Mucosa of gallbladder (tissue), 1 donor: ENCODE results near the gene GPR107. TPM values are rescaled to one million over a fixed set of nuclear protein-coding genes. Genes with fewer than 3 reads are reported as not detected.

Experiments
- DNase-seq: peaks from one replicate; pipeline ENCODE4 v3.0.0-alpha.2; 2020; ENCODE audit warnings: low spot score
- total RNA-seq: library from RNA; stranded (reverse); gene quantifications from one replicate; pipeline ENCODE4 v1.2.1, GENCODE V29; 2021
- donor health status: DM: no; HTN: no; CAD: no.

The GPR107 gene
- total RNA-seq, 1 donor from 2014 or later, result 39.6 TPM

- no peak for DNase-seq
These were observed 106.4 kb downstream of the GPR107 start for GRCh38 chr9:130159915-130160670.

- no peak for DNase-seq
These were observed 107.3 kb downstream of the GPR107 start for GRCh38 chr9:130160862-130161470.

DNA sequence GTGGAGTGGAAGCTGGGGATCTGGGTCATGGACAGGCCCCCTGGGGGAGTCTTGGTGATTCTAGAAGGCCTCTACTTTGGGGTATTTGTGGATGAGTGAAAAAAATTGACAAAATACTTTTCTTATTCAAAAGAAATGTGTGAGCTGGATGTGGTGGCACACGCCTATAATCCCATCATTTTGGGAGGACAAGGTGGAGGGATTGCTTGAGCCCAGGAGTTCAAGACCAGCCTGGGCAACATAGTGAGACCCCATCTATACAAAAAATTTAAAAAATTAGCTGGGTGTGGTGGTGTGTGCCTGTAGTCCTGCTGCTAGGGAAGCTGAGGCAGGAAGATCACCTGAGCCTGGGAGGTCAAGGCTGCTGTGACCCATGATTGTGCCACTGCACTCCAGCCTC, 111.9 kb downstream of the GPR107 start:
- DNase-seq, result no peak

DNA sequence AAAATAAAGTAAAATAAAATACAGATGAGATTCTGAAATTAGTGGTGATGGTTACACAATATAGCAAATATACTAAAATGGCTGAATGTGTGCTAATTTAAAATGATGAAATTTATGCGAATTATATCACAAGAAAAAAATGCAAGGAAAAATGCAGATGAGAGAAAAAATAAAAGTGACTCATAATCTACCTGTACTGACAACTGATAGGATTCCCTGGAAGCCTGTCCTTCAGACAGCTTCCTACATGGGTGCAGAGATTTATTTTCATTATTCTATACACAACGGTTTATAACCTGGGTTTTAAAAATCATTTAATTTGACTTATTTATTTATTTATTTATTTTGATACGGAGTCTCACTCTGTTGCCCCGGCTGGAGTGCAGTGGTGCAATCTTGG, 112.7 kb downstream of the GPR107 start:
- no peak for DNase-seq

- DNase-seq, result no peak
These were observed 114.2 kb downstream of the GPR107 start for GRCh38 chr9:130167927-130168326.

- DNase-seq, result no peak
These were observed 117.8 kb downstream of the GPR107 start for GRCh38 chr9:130171226-130172148.

- DNase-seq, result peak; percentile 78
These were observed 118.6 kb downstream of the GPR107 start, which contains the start of gene NCS1 for GRCh38 chr9:130172161-130172857. Gene NCS1, plus strand, starts transcription at chr9:130172404. Its CDS starts 260 bp downstream, at chr9:130172664.

- DNase-seq, result no peak
These were observed 119.4 kb downstream of the GPR107 start for GRCh38 chr9:130172858-130173665.

DNA sequence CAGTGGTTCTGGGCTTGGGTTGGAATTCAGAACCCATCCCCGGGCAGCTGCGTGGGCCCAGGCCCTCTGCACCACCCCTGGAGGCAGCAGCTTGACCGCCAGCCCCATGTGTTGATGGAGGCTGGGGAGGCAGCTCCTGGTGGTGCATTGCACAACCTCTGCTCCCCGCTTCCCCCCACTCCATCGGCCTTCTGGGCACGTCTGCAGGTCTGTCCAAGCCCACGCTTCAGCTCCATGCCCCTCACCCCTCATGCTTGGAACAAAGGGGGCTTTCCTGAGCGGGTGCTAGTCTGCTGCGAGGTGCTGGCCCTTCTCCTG, 119.9 kb downstream of the GPR107 start:
- no peak for DNase-seq

DNA sequence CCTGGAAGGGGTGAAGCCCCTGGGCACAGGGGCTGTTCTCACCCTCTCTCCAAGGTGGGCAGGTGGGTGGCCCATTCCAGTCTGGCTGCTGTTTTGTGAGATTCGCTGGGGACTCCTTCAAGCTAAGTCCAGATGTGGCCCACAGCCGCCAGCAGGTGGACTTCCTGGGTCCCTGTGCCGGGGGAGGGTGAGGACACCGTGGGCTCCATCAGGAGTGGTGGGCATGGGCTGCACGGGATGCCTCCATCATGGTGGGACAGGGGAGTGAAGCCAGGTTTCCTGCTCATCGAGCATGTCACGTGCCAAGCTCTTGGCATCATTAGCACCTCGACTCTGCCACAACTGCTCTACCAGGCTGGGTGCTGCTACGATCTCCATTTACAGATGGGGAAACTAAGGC, 120.3 kb downstream of the GPR107 start:
- DNase-seq, result no peak

- DNase-seq, result peak; percentile 39
These were observed 121.2 kb downstream of the GPR107 start for GRCh38 chr9:130174920-130175321.

- no peak for DNase-seq
These were observed 121.6 kb downstream of the GPR107 start for GRCh38 chr9:130175355-130175754.

DNA sequence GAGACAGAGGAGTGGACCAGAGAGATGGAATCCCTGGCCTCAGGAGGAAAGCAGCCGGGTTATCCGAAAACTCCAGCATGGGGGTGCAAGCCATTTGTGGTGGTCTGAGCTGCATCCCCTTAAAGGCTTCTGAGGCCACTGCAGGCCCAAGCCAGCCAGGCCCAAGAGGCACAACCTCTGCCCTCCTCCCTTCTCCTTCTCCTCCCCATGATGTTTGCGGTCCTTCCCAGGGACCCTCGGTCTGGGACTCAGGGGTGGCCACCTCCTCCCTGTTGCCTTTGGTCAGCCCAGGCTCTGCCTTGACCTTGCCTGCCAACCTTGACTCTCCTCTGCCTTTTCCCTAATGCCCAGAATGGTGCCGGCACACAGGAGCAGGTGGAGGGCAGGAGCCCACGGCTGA, 123.1 kb downstream of the GPR107 start:
- no peak for DNase-seq

DNA sequence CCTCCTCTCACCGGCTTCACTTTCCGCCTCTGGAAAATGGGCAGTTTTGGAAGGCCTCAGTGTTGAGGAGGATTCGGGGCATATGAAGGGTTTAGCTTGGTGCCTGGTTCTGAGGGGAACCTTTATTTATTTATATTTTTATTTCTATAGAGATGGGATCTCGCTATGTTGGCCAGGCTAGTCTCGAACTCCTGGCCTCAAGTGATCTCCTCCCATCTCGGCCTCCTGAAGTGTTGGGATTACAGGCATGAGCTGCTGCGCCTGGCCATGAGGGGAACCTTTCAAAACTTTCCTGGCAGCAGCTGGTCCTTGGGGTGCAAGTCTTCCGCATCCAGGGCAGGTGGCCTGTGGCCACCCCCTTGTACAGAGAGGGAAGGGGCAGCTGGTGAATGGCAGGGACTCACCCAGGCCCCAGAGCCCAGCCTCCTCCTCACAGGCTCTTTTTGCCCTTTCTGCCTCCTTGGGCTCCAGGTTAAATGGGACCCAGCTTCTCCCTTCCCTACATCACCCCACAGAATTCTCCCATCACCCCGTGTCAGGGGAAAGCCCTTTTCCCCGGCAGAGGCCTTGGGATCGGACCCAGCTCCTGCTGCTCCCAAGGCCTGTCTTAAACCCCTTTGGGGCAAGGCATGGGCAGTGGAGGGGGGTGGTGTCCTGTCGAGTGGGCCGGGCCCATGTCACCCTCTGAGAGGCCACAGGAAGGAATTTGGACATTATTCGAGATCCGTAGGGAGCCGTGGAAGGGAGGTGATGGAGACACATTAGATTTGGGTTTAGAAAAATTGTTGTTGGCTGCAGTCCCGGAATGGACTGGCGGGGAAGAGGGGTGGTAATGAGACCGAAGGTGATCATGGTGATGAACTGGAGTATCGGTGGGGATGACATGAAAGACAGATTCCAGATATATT, 124.4 kb downstream of the GPR107 start:
- no peak for DNase-seq

GRCh38 chr9:130179331-130179907, 125.7 kb downstream of the GPR107 start:
- DNase-seq, result no peak

- no peak for DNase-seq
These were observed 126.8 kb downstream of the GPR107 start for GRCh38 chr9:130180516-130180915.

- DNase-seq, result no peak
These were observed 128.1 kb downstream of the GPR107 start for GRCh38 chr9:130181678-130182380.

GRCh38 chr9:130182381-130182909, 128.7 kb downstream of the GPR107 start:
- no peak for DNase-seq
